HG03064 (cell line): ENCODE measurements around the gene WARS2.

Experiments
- ATAC-seq: cut with Tn5 transposase; IDR thresholded peaks from one replicate; pipeline ENCODE4 v1.9.1; 2021; ENCODE audit warnings: low read depth; ENCODE audit not compliant: unreplicated experiment

The WARS2 gene

GRCh38 chr1:119086830-119087229 is 53.6 kb downstream of the WARS2 start:
- ATAC-seq = no peak

GRCh38 chr1:119084798-119085197 is 55.7 kb downstream of the WARS2 start:
- ATAC-seq = no peak

GRCh38 chr1:119083980-119084379 is 56.5 kb downstream of the WARS2 start:
- no peak for ATAC-seq

- ATAC-seq = no peak
These were observed 57.0 kb downstream of the WARS2 start for GRCh38 chr1:119083479-119083878.

GRCh38 chr1:119081700-119082099 is 58.8 kb downstream of the WARS2 start:
- ATAC-seq = no peak

- no peak for ATAC-seq
These were observed 59.2 kb downstream of the WARS2 start for GRCh38 chr1:119081267-119081666.

GRCh38 chr1:119080586-119080985 is 59.9 kb downstream of the WARS2 start:
- ATAC-seq = no peak

GRCh38 chr1:119079881-119080280 is 60.6 kb downstream of the WARS2 start:
- no peak for ATAC-seq

- ATAC-seq = no peak
These were observed 64.8 kb downstream of the WARS2 start for GRCh38 chr1:119075614-119076013.

GRCh38 chr1:119071321-119071720 is 69.1 kb downstream of the WARS2 start:
- no peak for ATAC-seq

- no peak for ATAC-seq
These were observed 70.8 kb downstream of the WARS2 start for GRCh38 chr1:119069682-119070081.

GRCh38 chr1:119068427-119068826 is 72.0 kb downstream of the WARS2 start:
- no peak for ATAC-seq

GRCh38 chr1:119061700-119062099 is 78.8 kb downstream of the WARS2 start:
- ATAC-seq = no peak

GRCh38 chr1:119055568-119055967 is 84.9 kb downstream of the WARS2 start:
- no peak for ATAC-seq

GRCh38 chr1:119053917-119054316 is 86.5 kb downstream of the WARS2 start:
- ATAC-seq = no peak

- ATAC-seq = no peak
These were observed 88.2 kb downstream of the WARS2 start for GRCh38 chr1:119052267-119052666.

GRCh38 chr1:119048624-119049404 is 91.6 kb downstream of the WARS2 start:
- no peak for ATAC-seq

GRCh38 chr1:119046785-119047438 is 93.5 kb downstream of the WARS2 start:
- ATAC-seq = no peak

- no peak for ATAC-seq
These were observed 94.0 kb downstream of the WARS2 start for GRCh38 chr1:119046429-119046784.

- no peak for ATAC-seq
These were observed 95.2 kb downstream of the WARS2 start for GRCh38 chr1:119045096-119045746.

GRCh38 chr1:119040906-119041305 is 99.5 kb downstream of the WARS2 start:
- no peak for ATAC-seq

- ATAC-seq = no peak
These were observed 100.0 kb downstream of the WARS2 start for GRCh38 chr1:119040489-119040888.
